HG03039 (cell line): ENCODE results near the gene TECPR2.
"Not testable (repeated sequence)": the region's sequence is repeated elsewhere in the genome, so short reads cannot be mapped to it uniquely, and the experiment has no call there.

Source experiments
- ATAC-seq: cut with Tn5 transposase; IDR thresholded peaks from one replicate; pipeline ENCODE4 v1.9.1; 2021; ENCODE audit warnings: mild to moderate bottlenecking, moderate library complexity; ENCODE audit not compliant: unreplicated experiment

TECPR2 gene

GRCh38 chr14:102545461-102546265, 182.9 kb downstream of the TECPR2 start:
- ATAC-seq: no peak

- no peak for ATAC-seq
Observed at GRCh38 chr14:102548616-102549240, 186.0 kb downstream of the TECPR2 start.

- not testable (repeated sequence) for ATAC-seq
Observed at GRCh38 chr14:102550927-102551401, 188.2 kb downstream of the TECPR2 start.
